Brain microvascular endothelial cell (primary cell): ENCODE results near the gene RAB33A.
"Not testable (repeated sequence)": the region's sequence is repeated elsewhere in the genome, so short reads cannot be mapped to it uniquely, and the experiment has no call there.

Experiments used
- DNase-seq: peaks from one replicate; pipeline ENCODE4 v3.0.0-alpha.2; 2020
- H3K27ac ChIP-seq: fragments of 250-450 bp; sonication (Bioruptor Pico); 2 replicates; pipeline ENCODE4 v1.5.1; 2020; ENCODE audit warnings: mild to moderate bottlenecking, moderate library complexity
- H3K27me3 ChIP-seq: fragments of 250-450 bp; sonication (Bioruptor Pico); replicated peaks from 2 replicates; pipeline ENCODE4 v1.5.1; 2020; ENCODE audit warnings: mild to moderate bottlenecking
- H3K36me3 ChIP-seq: fragments of 250-450 bp; sonication (Bioruptor Pico); replicated peaks from 2 replicates; pipeline ENCODE4 v1.5.1; 2020; ENCODE audit warnings: mild to moderate bottlenecking
- H3K4me3 ChIP-seq: 2 replicates; pipeline ENCODE4 v1.5.1; 2011; ENCODE audit warnings: low read depth, mild to moderate bottlenecking, control low read depth, low read length, moderate library complexity
- in situ Hi-C: cut with HindIII; loops from 2 replicates; pipeline ENCODE4 v1.10.0; 2017; ENCODE audit warnings: low sequenced_read_pairs, low pct_ligation_motif_present
- TF ChIP-seq, protein P1 (sequence below): IDR thresholded peaks from 2 replicates; pipeline ENCODE4 v1.5.1; 2011; ENCODE audit warnings: low read depth, mild to moderate bottlenecking, moderate library complexity, low read length, control low read depth, inconsistent platforms; ENCODE audit errors: missing control alignments

Gene RAB33A

DNA sequence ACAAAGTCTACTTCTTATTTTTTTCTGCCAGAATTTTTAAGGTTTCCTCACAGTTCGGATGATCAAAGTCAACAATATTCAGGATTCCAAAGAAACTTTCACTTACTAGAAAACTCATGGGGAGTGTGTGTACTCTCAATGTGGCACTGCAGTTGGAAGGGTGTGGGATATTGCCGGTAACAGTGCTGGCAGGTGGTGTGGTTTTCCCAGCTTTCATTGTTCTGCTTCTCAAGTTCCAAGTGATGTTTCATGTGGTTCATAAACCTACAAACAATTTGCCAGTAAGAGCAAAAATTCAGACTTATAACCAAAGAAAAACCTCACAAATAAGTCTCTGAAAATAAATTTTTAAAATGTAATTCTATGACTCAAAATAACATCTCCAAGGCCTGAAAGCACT, 57.1 kb downstream of the RAB33A start:
- H3K4me3 ChIP-seq = no peak overlapping the region
- no peaks in the 10 kb centered on the region for H3K36me3 ChIP-seq
- no peaks in the 10 kb centered on the region for H3K27me3 ChIP-seq
- TF ChIP-seq, protein P1, sequence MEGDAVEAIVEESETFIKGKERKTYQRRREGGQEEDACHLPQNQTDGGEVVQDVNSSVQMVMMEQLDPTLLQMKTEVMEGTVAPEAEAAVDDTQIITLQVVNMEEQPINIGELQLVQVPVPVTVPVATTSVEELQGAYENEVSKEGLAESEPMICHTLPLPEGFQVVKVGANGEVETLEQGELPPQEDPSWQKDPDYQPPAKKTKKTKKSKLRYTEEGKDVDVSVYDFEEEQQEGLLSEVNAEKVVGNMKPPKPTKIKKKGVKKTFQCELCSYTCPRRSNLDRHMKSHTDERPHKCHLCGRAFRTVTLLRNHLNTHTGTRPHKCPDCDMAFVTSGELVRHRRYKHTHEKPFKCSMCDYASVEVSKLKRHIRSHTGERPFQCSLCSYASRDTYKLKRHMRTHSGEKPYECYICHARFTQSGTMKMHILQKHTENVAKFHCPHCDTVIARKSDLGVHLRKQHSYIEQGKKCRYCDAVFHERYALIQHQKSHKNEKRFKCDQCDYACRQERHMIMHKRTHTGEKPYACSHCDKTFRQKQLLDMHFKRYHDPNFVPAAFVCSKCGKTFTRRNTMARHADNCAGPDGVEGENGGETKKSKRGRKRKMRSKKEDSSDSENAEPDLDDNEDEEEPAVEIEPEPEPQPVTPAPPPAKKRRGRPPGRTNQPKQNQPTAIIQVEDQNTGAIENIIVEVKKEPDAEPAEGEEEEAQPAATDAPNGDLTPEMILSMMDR = no peak
- DNase-seq = no peak
- in situ Hi-C loops = no loop called here
- H3K27ac ChIP-seq = no peak overlapping the region

DNA sequence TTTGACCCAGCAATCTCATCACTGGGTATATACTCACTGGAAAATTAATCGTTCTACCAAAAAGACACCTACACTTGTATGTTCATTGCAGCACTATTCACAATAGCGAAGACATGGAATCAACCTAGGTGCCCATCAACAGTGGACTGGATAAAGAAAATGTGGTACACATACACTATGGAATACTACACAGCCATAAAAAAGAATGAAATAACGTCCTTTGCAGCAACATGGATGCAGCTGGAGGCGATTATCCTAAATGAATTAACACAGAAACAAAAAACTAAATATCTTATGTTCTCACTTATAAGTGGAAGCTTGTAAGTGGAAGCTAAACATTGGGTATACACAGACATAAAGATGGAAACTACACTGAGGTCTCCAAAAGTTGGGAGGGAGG, 59.4 kb downstream of the RAB33A start:
- H3K36me3 ChIP-seq, H3K27me3 ChIP-seq, H3K27ac ChIP-seq, DNase-seq, in situ Hi-C loops, H3K4me3 ChIP-seq: not testable (repeated sequence)
